Femur (tissue), 1 donor: ENCODE results near the gene STT3B.
"Not testable (repeated sequence)": the region's sequence is repeated elsewhere in the genome, so short reads cannot be mapped to it uniquely, and the experiment has no call there.

Experiments
- DNase-seq: peaks from one replicate; pipeline ENCODE4 v3.0.0-alpha.2; 2017

Gene STT3B

GRCh38 chr3:31532587-31533168, at the start of gene STT3B:
STT3B (plus strand) TSS chr3:31532925; CDS start chr3:31532999, 74 bp downstream.
- peak; percentile 89 for DNase-seq

GRCh38 chr3:31483776-31484175, 48.9 kb upstream of the STT3B start:
- no peak for DNase-seq

- DNase-seq: no peak
These were observed 47.5 kb upstream of the STT3B start for GRCh38 chr3:31485196-31485595.

- no peak for DNase-seq
These were observed 45.7 kb upstream of the STT3B start for GRCh38 chr3:31486865-31487533.

GRCh38 chr3:31488475-31489017, 44.2 kb upstream of the STT3B start:
- DNase-seq: no peak

- no peak for DNase-seq
These were observed 42.2 kb upstream of the STT3B start for GRCh38 chr3:31490502-31490901.

- no peak for DNase-seq
These were observed 41.1 kb upstream of the STT3B start for GRCh38 chr3:31491660-31492059.

GRCh38 chr3:31493149-31493548, 39.6 kb upstream of the STT3B start:
- no peak for DNase-seq

- DNase-seq: no peak
These were observed 36.6 kb upstream of the STT3B start for GRCh38 chr3:31495971-31496665.

GRCh38 chr3:31498791-31499190, 33.9 kb upstream of the STT3B start:
- no peak for DNase-seq

GRCh38 chr3:31499281-31499680, 33.4 kb upstream of the STT3B start:
- no peak for DNase-seq

GRCh38 chr3:31502803-31503221, 29.9 kb upstream of the STT3B start:
- DNase-seq: no peak

GRCh38 chr3:31503456-31503855, 29.3 kb upstream of the STT3B start:
- no peak for DNase-seq

GRCh38 chr3:31504230-31504629, 28.5 kb upstream of the STT3B start:
- no peak for DNase-seq

- no peak for DNase-seq
These were observed 27.2 kb upstream of the STT3B start for GRCh38 chr3:31505371-31506048.

GRCh38 chr3:31506515-31506914, 26.2 kb upstream of the STT3B start:
- DNase-seq: not testable (repeated sequence)

GRCh38 chr3:31508452-31509146, 24.1 kb upstream of the STT3B start:
- no peak for DNase-seq

GRCh38 chr3:31509147-31509728, 23.5 kb upstream of the STT3B start:
- no peak for DNase-seq

GRCh38 chr3:31514570-31514969, 18.2 kb upstream of the STT3B start:
- no peak for DNase-seq

GRCh38 chr3:31515486-31516284, 17.0 kb upstream of the STT3B start:
- no peak for DNase-seq

- DNase-seq: no peak
These were observed 16.0 kb upstream of the STT3B start for GRCh38 chr3:31516757-31517156.
